ENCODE measurements around the gene SLC25A1. TPM values are rescaled to one million over a fixed set of nuclear protein-coding genes. Genes with fewer than 3 reads are reported as not detected.
A peak's percentile ranks its signal among the peaks of the same experiment; 100 is the strongest.

The SLC25A1 gene
- total RNA-seq, 4 donors from 2014 or later = 60.1 to 83.2 (median 71.1) TPM

- intact Hi-C loops (cut with DNase I; ENCODE audit: low total_unique reads) = no loop called here
- H3K4me3 ChIP-seq (ENCODE audit: low read depth, poor library complexity, severe bottlenecking) = no peak overlapping the region
- 35 to 41% methylated on average over 10 to 14 of the region's 14 CpGs for WGBS, 2 donors
- no peak for DNase-seq (ENCODE audit: low spot score in 2 of 2)
- no peak for TF ChIP-seq POLR2A (IDR thresholded peaks at IDR 0.05)
- no peak for TF ChIP-seq CTCF (IDR thresholded peaks at IDR 0.05)
Measured at GRCh38 chr22:19174106-19175025, 4.2 kb downstream of the SLC25A1 start.

GRCh38 chr22:19173047-19174035 lies 5.2 kb downstream of the SLC25A1 start:
- TF ChIP-seq CTCF (IDR thresholded peaks at IDR 0.05) (no peak), POLR2A (IDR thresholded peaks at IDR 0.05) (no peak)
- DNase-seq (ENCODE audit: low spot score in 2 of 2) = no peak
- 59 to 63% methylated on average over 19 of the region's 19 CpGs for WGBS, 2 donors
- intact Hi-C loops (cut with DNase I; ENCODE audit: low total_unique reads) = no loop called here
- no peak overlapping the region for H3K4me3 ChIP-seq (ENCODE audit: low read depth, poor library complexity, severe bottlenecking)

GRCh38 chr22:19172213-19173046 lies 6.1 kb downstream of the SLC25A1 start:
- H3K4me3 ChIP-seq (ENCODE audit: low read depth, poor library complexity, severe bottlenecking) = peak overlapping the region; percentile 93
- intact Hi-C loops (cut with DNase I; ENCODE audit: low total_unique reads) = no loop called here
- WGBS, 2 donors = 36 to 41% methylated on average over 10 to 12 of the region's 13 CpGs
- no peak for DNase-seq (ENCODE audit: low spot score in 2 of 2)
- TF ChIP-seq CTCF (IDR thresholded peaks at IDR 0.05) (no peak), POLR2A (IDR thresholded peaks at IDR 0.05) (no peak)

- 49 to 60% methylated on average over 6 to 7 of the region's 7 CpGs for WGBS, 2 donors
- TF ChIP-seq CTCF (IDR thresholded peaks at IDR 0.05) (no peak), POLR2A (IDR thresholded peaks at IDR 0.05) (no peak)
- DNase-seq (ENCODE audit: low spot score in 2 of 2) = no peak
- intact Hi-C loops (cut with DNase I; ENCODE audit: low total_unique reads) = no loop called here
- H3K4me3 ChIP-seq (ENCODE audit: low read depth, poor library complexity, severe bottlenecking) = no peak overlapping the region
Measured at GRCh38 chr22:19169947-19170318, 8.6 kb downstream of the SLC25A1 start.
